WTC11 (cell line): ENCODE measurements around the gene IGSF1. TPM values are rescaled to one million over a fixed set of nuclear protein-coding genes. Genes with fewer than 3 reads are reported as not detected.

ENCODE experiments used
- ATAC-seq: fragments of 200-7000 bp; cut with Tn5 transposase; 2 replicates; pipeline ENCODE4 v1.10.0; 2021; ENCODE audit warnings: mild to moderate bottlenecking, moderate library complexity
- CTCF ChIA-PET: fragments of 300-600 bp; sonication (Branson Sonifier 250); formaldehyde crosslinking; loops from one replicate; lab custom pipeline; 2021; ENCODE audit warnings: antibody characterized with exemption; lab: Charles Lee
- POLR2A ChIA-PET: fragments of 350-600 bp; sonication (Branson Sonifier 250); formaldehyde crosslinking; loops from one replicate; lab custom pipeline; 2021; ENCODE audit warnings: antibody characterized with exemption; lab: Charles Lee
- DNase-seq: peaks from one replicate; pipeline ENCODE4 v3.0.0; 2021; ENCODE audit warnings: low spot score
- H3K27ac Mint-ChIP-seq: 2 replicates; pipeline ENCODE4 v1.8.0; 2021; ENCODE audit warnings: mixed read lengths
- H3K27me3 Mint-ChIP-seq: 2 replicates; pipeline ENCODE4 v1.8.0; 2021; ENCODE audit warnings: low read depth, mild to moderate bottlenecking, moderate library complexity, mixed read lengths
- H3K36me3 Mint-ChIP-seq: 2 replicates; pipeline ENCODE4 v1.8.0; 2021; ENCODE audit warnings: mixed read lengths
- H3K4me1 Mint-ChIP-seq: 2 replicates; pipeline ENCODE4 v1.8.0; 2022; ENCODE audit warnings: mixed read lengths
- H3K4me3 Mint-ChIP-seq: 2 replicates; pipeline ENCODE4 v1.8.0; 2021; ENCODE audit warnings: mild to moderate bottlenecking, moderate library complexity, mixed read lengths
- H3K9me3 Mint-ChIP-seq: 2 replicates; pipeline ENCODE4 v1.8.0; 2021; ENCODE audit warnings: mixed read lengths
- ATF2 ChIP-seq: sonication (generic); formaldehyde crosslinking; IDR thresholded peaks from 2 replicates; pipeline ENCODE4 v1.8.1; 2022; ENCODE audit warnings: low read depth, missing genetic modification reagents, borderline replicate concordance
- FOXJ3 ChIP-seq: sonication (generic); formaldehyde crosslinking; IDR thresholded peaks from 2 replicates; pipeline ENCODE4 v1.9.0; 2021; ENCODE audit warnings: missing genetic modification reagents, mild to moderate bottlenecking, borderline replicate concordance
- HMGA2 ChIP-seq: fragments of 250-450 bp; sonication (Bioruptor Pico); IDR thresholded peaks from 2 replicates; pipeline ENCODE4 v1.4.0; 2021; ENCODE audit warnings: mild to moderate bottlenecking, moderate library complexity
- HMGXB4 ChIP-seq: sonication (generic); formaldehyde crosslinking; IDR thresholded peaks from 2 replicates; pipeline ENCODE4 v1.8.1; 2023; ENCODE audit warnings: mild to moderate bottlenecking, moderate library complexity, missing genetic modification reagents
- MLX ChIP-seq: sonication (generic); formaldehyde crosslinking; IDR thresholded peaks from 2 replicates; pipeline ENCODE4 v1.8.1; 2023; ENCODE audit warnings: mild to moderate bottlenecking, missing genetic modification reagents, moderate library complexity
- NFATC4 ChIP-seq: fragments of 250-450 bp; sonication (Bioruptor Pico); IDR thresholded peaks from 2 replicates; pipeline ENCODE4 v1.9.0; 2021; ENCODE audit warnings: mild to moderate bottlenecking
- NR1H2 ChIP-seq: sonication (generic); formaldehyde crosslinking; IDR thresholded peaks from 2 replicates; pipeline ENCODE4 v1.9.0; 2021; ENCODE audit warnings: mild to moderate bottlenecking, moderate library complexity, missing genetic modification reagents
- NR3C1 ChIP-seq: sonication (generic); formaldehyde crosslinking; conservative IDR thresholded peaks from 2 replicates; pipeline ENCODE4 v1.8.1; 2023; ENCODE audit warnings: low read depth, mild to moderate bottlenecking, missing genetic modification reagents
- RELA ChIP-seq: sonication (generic); formaldehyde crosslinking; IDR thresholded peaks from 2 replicates; pipeline ENCODE4 v1.8.1; 2022; ENCODE audit warnings: missing genetic modification reagents, mild to moderate bottlenecking, borderline replicate concordance
- SP1 ChIP-seq: sonication (generic); formaldehyde crosslinking; conservative IDR thresholded peaks from 2 replicates; pipeline ENCODE4 v1.8.1; 2022; ENCODE audit warnings: missing genetic modification reagents
- ZNF219 ChIP-seq: sonication (generic); formaldehyde crosslinking; IDR thresholded peaks from 2 replicates; pipeline ENCODE4 v1.8.0; 2023; ENCODE audit warnings: missing genetic modification reagents, mild to moderate bottlenecking, borderline replicate concordance
- ZNF423 ChIP-seq: fragments of 250-450 bp; sonication (Bioruptor Pico); IDR thresholded peaks from 2 replicates; pipeline ENCODE4 v2.1.2; 2022; ENCODE audit warnings: mild to moderate bottlenecking, moderate library complexity
- total RNA-seq: library from RNA; stranded (reverse); gene quantifications from 3 replicates; pipeline ENCODE4 v1.2.3, GENCODE V29; 2021
- TF ChIP-seq, protein P1 (sequence below): sonication (generic); formaldehyde crosslinking; IDR thresholded peaks from 2 replicates; pipeline ENCODE4 v1.8.0; 2022; ENCODE audit warnings: mild to moderate bottlenecking, missing genetic modification reagents
- TF ChIP-seq, protein P2 (sequence below): sonication (generic); formaldehyde crosslinking; IDR thresholded peaks from 2 replicates; pipeline ENCODE4 v1.8.1; 2023; ENCODE audit warnings: mild to moderate bottlenecking, missing genetic modification reagents, moderate library complexity
- TF ChIP-seq, protein P3 (sequence below): sonication (generic); formaldehyde crosslinking; IDR thresholded peaks from 2 replicates; pipeline ENCODE4 v1.8.0; 2022; ENCODE audit warnings: mild to moderate bottlenecking, missing genetic modification reagents
- TF ChIP-seq, protein P4 (sequence below): sonication (generic); formaldehyde crosslinking; conservative IDR thresholded peaks from 2 replicates; pipeline ENCODE4 v1.8.1; 2023; ENCODE audit warnings: mild to moderate bottlenecking, low read depth, missing genetic modification reagents, moderate library complexity
- TF ChIP-seq, protein P5 (sequence below): sonication (generic); formaldehyde crosslinking; IDR thresholded peaks from 2 replicates; pipeline ENCODE4 v1.8.1; 2023; ENCODE audit warnings: mild to moderate bottlenecking, missing genetic modification reagents, borderline replicate concordance

Gene IGSF1
- total RNA-seq, 1 experiment from 2014 or later, result 16.2 TPM

GRCh38 chrX:131237363-131237762 is 51.7 kb downstream of the IGSF1 start:
- Mint-ChIP-seq H3K9me3 (peaks cover 4% of the 10 kb centered on the region), H3K36me3 (no peaks in the 10 kb centered on the region), H3K4me3 (no peak overlapping the region), H3K27ac (no peak overlapping the region), H3K27me3 (peaks cover 12% of the 10 kb centered on the region), H3K4me1 (peaks cover 10% of the 10 kb centered on the region)
- TF ChIP-seq ZNF219 (CRISPR knock-in tag) (no peak), NR3C1 (no peak), FOXJ3 (CRISPR knock-in tag) (no peak), SP1 (CRISPR knock-in tag) (no peak), MLX (CRISPR knock-in tag) (no peak), RELA (CRISPR knock-in tag) (no peak), NFATC4 (CRISPR knock-in tag) (no peak), ATF2 (no peak)
- TF ChIP-seq, protein P1, sequence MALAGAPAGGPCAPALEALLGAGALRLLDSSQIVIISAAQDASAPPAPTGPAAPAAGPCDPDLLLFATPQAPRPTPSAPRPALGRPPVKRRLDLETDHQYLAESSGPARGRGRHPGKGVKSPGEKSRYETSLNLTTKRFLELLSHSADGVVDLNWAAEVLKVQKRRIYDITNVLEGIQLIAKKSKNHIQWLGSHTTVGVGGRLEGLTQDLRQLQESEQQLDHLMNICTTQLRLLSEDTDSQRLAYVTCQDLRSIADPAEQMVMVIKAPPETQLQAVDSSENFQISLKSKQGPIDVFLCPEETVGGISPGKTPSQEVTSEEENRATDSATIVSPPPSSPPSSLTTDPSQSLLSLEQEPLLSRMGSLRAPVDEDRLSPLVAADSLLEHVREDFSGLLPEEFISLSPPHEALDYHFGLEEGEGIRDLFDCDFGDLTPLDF (CRISPR knock-in tag), result no peak
- TF ChIP-seq, protein P2, sequence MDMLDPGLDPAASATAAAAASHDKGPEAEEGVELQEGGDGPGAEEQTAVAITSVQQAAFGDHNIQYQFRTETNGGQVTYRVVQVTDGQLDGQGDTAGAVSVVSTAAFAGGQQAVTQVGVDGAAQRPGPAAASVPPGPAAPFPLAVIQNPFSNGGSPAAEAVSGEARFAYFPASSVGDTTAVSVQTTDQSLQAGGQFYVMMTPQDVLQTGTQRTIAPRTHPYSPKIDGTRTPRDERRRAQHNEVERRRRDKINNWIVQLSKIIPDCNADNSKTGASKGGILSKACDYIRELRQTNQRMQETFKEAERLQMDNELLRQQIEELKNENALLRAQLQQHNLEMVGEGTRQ (CRISPR knock-in tag), result no peak
- TF ChIP-seq, protein P3, sequence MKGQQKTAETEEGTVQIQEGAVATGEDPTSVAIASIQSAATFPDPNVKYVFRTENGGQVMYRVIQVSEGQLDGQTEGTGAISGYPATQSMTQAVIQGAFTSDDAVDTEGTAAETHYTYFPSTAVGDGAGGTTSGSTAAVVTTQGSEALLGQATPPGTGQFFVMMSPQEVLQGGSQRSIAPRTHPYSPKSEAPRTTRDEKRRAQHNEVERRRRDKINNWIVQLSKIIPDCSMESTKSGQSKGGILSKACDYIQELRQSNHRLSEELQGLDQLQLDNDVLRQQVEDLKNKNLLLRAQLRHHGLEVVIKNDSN (CRISPR knock-in tag), result no peak
- ChIA-PET POLR2A (no interaction called here), CTCF (interaction anchor here (0.8 to 1.8 kb wide), 6 partner anchors 11 to 169 kb away, joined by 3 to 5 read pairs (median 4); no protein-coding TSS in a partner anchor)
- ATAC-seq (no peak), DNase-seq (no peak)

GRCh38 chrX:131235768-131236545 is 53.1 kb downstream of the IGSF1 start:
- Mint-ChIP-seq H3K4me3 (no peak overlapping the region), H3K27ac (no peak overlapping the region)
- POLR2A ChIA-PET, result no interaction called here
- TF ChIP-seq, protein P4, sequence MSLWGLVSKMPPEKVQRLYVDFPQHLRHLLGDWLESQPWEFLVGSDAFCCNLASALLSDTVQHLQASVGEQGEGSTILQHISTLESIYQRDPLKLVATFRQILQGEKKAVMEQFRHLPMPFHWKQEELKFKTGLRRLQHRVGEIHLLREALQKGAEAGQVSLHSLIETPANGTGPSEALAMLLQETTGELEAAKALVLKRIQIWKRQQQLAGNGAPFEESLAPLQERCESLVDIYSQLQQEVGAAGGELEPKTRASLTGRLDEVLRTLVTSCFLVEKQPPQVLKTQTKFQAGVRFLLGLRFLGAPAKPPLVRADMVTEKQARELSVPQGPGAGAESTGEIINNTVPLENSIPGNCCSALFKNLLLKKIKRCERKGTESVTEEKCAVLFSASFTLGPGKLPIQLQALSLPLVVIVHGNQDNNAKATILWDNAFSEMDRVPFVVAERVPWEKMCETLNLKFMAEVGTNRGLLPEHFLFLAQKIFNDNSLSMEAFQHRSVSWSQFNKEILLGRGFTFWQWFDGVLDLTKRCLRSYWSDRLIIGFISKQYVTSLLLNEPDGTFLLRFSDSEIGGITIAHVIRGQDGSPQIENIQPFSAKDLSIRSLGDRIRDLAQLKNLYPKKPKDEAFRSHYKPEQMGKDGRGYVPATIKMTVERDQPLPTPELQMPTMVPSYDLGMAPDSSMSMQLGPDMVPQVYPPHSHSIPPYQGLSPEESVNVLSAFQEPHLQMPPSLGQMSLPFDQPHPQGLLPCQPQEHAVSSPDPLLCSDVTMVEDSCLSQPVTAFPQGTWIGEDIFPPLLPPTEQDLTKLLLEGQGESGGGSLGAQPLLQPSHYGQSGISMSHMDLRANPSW, result no peak
- TF ChIP-seq NR1H2, result no peak
- TF ChIP-seq HMGA2, result no peak
- TF ChIP-seq HMGXB4 (CRISPR knock-in tag), result no peak
- TF ChIP-seq ATF2, result no peak
- TF ChIP-seq, protein P5, sequence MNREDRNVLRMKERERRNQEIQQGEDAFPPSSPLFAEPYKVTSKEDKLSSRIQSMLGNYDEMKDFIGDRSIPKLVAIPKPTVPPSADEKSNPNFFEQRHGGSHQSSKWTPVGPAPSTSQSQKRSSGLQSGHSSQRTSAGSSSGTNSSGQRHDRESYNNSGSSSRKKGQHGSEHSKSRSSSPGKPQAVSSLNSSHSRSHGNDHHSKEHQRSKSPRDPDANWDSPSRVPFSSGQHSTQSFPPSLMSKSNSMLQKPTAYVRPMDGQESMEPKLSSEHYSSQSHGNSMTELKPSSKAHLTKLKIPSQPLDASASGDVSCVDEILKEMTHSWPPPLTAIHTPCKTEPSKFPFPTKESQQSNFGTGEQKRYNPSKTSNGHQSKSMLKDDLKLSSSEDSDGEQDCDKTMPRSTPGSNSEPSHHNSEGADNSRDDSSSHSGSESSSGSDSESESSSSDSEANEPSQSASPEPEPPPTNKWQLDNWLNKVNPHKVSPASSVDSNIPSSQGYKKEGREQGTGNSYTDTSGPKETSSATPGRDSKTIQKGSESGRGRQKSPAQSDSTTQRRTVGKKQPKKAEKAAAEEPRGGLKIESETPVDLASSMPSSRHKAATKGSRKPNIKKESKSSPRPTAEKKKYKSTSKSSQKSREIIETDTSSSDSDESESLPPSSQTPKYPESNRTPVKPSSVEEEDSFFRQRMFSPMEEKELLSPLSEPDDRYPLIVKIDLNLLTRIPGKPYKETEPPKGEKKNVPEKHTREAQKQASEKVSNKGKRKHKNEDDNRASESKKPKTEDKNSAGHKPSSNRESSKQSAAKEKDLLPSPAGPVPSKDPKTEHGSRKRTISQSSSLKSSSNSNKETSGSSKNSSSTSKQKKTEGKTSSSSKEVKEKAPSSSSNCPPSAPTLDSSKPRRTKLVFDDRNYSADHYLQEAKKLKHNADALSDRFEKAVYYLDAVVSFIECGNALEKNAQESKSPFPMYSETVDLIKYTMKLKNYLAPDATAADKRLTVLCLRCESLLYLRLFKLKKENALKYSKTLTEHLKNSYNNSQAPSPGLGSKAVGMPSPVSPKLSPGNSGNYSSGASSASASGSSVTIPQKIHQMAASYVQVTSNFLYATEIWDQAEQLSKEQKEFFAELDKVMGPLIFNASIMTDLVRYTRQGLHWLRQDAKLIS (CRISPR knock-in tag), result no peak
- TF ChIP-seq ZNF423, result no peak

More at GRCh38 chrX:131235768-131236545, 53.1 kb downstream of the IGSF1 start:
- DNase-seq, result no peak
- peaks cover 4% of the 10 kb centered on the region for H3K9me3 Mint-ChIP-seq
- H3K27me3 Mint-ChIP-seq, result peaks cover 12% of the 10 kb centered on the region
- ATAC-seq, result no peak
- CTCF ChIA-PET, result no interaction called here
- peaks cover 10% of the 10 kb centered on the region for H3K4me1 Mint-ChIP-seq
- H3K36me3 Mint-ChIP-seq, result no peaks in the 10 kb centered on the region
